Naive thymus-derived CD4-positive, alpha-beta T cell (primary cell): ENCODE data around the gene AUP1. TPM values are rescaled to one million over a fixed set of nuclear protein-coding genes. Genes with fewer than 3 reads are reported as not detected.

Experiments
- ATAC-seq: fragments of 150-1000 bp; cut with Tn5 transposase; 2 replicates; pipeline ENCODE4 v1.10.0; 2021; ENCODE audit warnings: mild to moderate bottlenecking, moderate library complexity
- CTCF ChIA-PET: fragments of 350-600 bp; sonication (Branson Sonifier 250); formaldehyde crosslinking; loops from one replicate; lab custom pipeline; 2021; ENCODE audit warnings: antibody characterized with exemption; lab: Charles Lee
- POLR2A ChIA-PET: fragments of 350-600 bp; sonication (Branson Sonifier 250); formaldehyde crosslinking; loops from one replicate; lab custom pipeline; 2021; ENCODE audit warnings: antibody characterized with exemption, inconsistent platforms; lab: Charles Lee
- DNase-seq, 9 donors: peaks; one replicate each; pipeline versions ENCODE4 v3.0.0 to v3.0.0-alpha.2; 2020 to 2022; ENCODE audit warnings: mixed read lengths in 1 of 9
- H3K27ac ChIP-seq: one replicate; pipeline ENCODE4 v1.7.0; 2013; ENCODE audit warnings: mild to moderate bottlenecking, low read depth, low read length, moderate library complexity
- H3K27me3 ChIP-seq, 2 donors: one replicate each; pipeline ENCODE4 v1.7.0; 2013; ENCODE audit warnings: low read length in 2 of 2, mild to moderate bottlenecking in 2 of 2, moderate library complexity in 2 of 2; ENCODE audit not compliant: control insufficient read depth in 2 of 2, insufficient read depth in 2 of 2
- H3K36me3 ChIP-seq, 3 experiments: 1 replicate in 2 of 3; 2 replicates in 1 of 3; pipeline ENCODE4 v1.7.0; 2013; ENCODE audit warnings: low read length in 3 of 3, mild to moderate bottlenecking in 3 of 3, moderate library complexity in 1 of 3; ENCODE audit not compliant: insufficient read depth in 3 of 3, control insufficient read depth in 2 of 3
- H3K4me1 ChIP-seq, 2 donors: one replicate each; pipeline ENCODE4 v1.7.0; 2013; ENCODE audit warnings: low read length in 2 of 2, mild to moderate bottlenecking in 2 of 2, moderate library complexity in 1 of 2; ENCODE audit not compliant: control insufficient read depth in 2 of 2, insufficient read depth in 2 of 2
- H3K4me3 ChIP-seq: 2 replicates; pipeline ENCODE4 v1.7.0; 2013; ENCODE audit warnings: mild to moderate bottlenecking, low read length
- H3K9me3 ChIP-seq, 3 experiments: 1 replicate in 2 of 3; 2 replicates in 1 of 3; pipeline ENCODE4 v1.7.0; 2013; ENCODE audit warnings: low read length in 3 of 3; ENCODE audit not compliant: control insufficient read depth in 2 of 3
- H3K27ac Mint-ChIP-seq, 9 donors: one replicate each; pipeline ENCODE4 v1.8.0; 2020 to 2022; ENCODE audit warnings: mixed read lengths in 9 of 9, mild to moderate bottlenecking in 8 of 9, moderate library complexity in 5 of 9, inconsistent platforms in 2 of 9
- H3K27me3 Mint-ChIP-seq, 5 donors: one replicate each; pipeline ENCODE4 v1.8.0; 2021 to 2022; ENCODE audit warnings: mixed read lengths in 5 of 5, mild to moderate bottlenecking in 1 of 5
- H3K36me3 Mint-ChIP-seq, 5 donors: one replicate each; pipeline ENCODE4 v1.8.0; 2020 to 2022; ENCODE audit warnings: mixed read lengths in 5 of 5, mild to moderate bottlenecking in 3 of 5, inconsistent platforms in 1 of 5
- H3K4me1 Mint-ChIP-seq, 7 donors: one replicate each; pipeline ENCODE4 v1.8.0; 2020 to 2022; ENCODE audit warnings: mixed read lengths in 7 of 7, mild to moderate bottlenecking in 3 of 7, inconsistent platforms in 1 of 7
- H3K4me3 Mint-ChIP-seq, 10 donors: one replicate each; pipeline ENCODE4 v1.8.0; 2020 to 2022; ENCODE audit warnings: mild to moderate bottlenecking in 10 of 10, mixed read lengths in 10 of 10, moderate library complexity in 6 of 10, inconsistent platforms in 2 of 10
- H3K9me3 Mint-ChIP-seq, 11 donors: one replicate each; pipeline ENCODE4 v1.8.0; 2020 to 2022; ENCODE audit warnings: mixed read lengths in 11 of 11, mild to moderate bottlenecking in 4 of 11, inconsistent platforms in 1 of 11, moderate library complexity in 1 of 11
- intact Hi-C, 2 donors: fragments of 100-400 bp; cut with micrococcal nuclease; formaldehyde crosslinking; loops; one replicate each; pipeline ENCODE4 v1.15.1; 2023
- polyA plus RNA-seq, 2 donors: library from polyadenylated mRNA; unstranded; fragments of 300-500 nt; fragmentation: Illumina TruSeq; gene quantifications; one replicate each; pipeline ENCODE4 v1.2.3, GENCODE V29; 2021
- total RNA-seq, 6 experiments: library from RNA in 5 of 6; stranded (reverse) in 5 of 6; gene quantifications; 1 replicate in 5 of 6; 2 replicates in 1 of 6; pipeline ENCODE4 v1.2.3 and lab custom pipeline; 2021 to 2026

AUP1 gene
- total and polyA plus RNA-seq, 7 experiments from 2014 or later: 69.7 to 160 (median 139) TPM

DNA sequence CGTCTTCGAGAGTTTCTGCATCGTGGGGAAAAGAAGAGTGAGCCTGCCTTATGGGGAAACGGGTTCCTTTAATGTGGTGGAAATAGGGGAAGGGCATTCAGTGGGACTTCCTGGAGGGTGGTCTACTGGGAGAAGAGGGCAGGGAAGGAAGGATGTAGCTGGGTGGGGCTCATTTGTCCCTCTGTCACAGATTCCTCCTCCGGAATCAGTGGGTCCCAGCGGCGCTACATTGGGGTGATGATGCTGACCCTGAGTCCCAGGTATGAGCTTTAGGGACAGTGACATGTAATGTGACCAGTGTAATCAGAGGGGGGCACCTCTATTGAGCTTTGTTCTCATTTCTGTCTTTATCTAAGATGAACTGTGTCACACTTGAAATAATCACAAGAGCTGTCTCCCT, 2.2 kb upstream of the AUP1 start:
- peak overlapping the region in 9 of 10 donors; percentile 17 to 98 (median 91) for H3K4me3 Mint-ChIP-seq
- H3K36me3 Mint-ChIP-seq: peaks cover 3 to 30% (median 19%) of the 10 kb centered on the region in 5 donors
- no peaks in the 10 kb centered on the region for H3K9me3 ChIP-seq
- peaks cover 25 to 44% (median 38%) of the 10 kb centered on the region in 7 donors for H3K4me1 Mint-ChIP-seq
- H3K27me3 Mint-ChIP-seq: no peaks in the 10 kb centered on the region
- DNase-seq (no peak), ATAC-seq (no peak)
- H3K27me3 ChIP-seq: no peaks in the 10 kb centered on the region
- H3K36me3 ChIP-seq: peaks cover 0 to 41% (median 2%) of the 10 kb centered on the region in 3 experiments
- no peaks in the 10 kb centered on the region for H3K9me3 Mint-ChIP-seq
- H3K4me3 ChIP-seq: no peak overlapping the region
- peak overlapping the region in 5 of 9 donors; percentile 4 to 97 (median 92) for H3K27ac Mint-ChIP-seq
- ChIA-PET CTCF (interaction anchor here (0.6 to 2.9 kb wide), 19 partner anchors 11 to 707 kb away, joined by 3 to 22 read pairs (median 5); partner anchors contain the start of genes CCDC142, INO80B, MRPL53 and PCGF1), POLR2A (interaction anchor here (0.9 to 4.2 kb wide), 7 partner anchors 15 to 73 kb away, joined by 3 to 28 read pairs (median 5); partner anchors contain the start of genes CCDC142, PCGF1, TTC31 and WBP1)
- intact Hi-C loops: loop anchor here (1.0 to 10.0 kb wide), 10 partner anchors 48 to 1299 kb away; partner anchors contain the start of genes CCT7 (in 1 of the 2), PRADC1 (in 1 of the 2), STAMBP (in 1 of the 2) and TTC31 (in 1 of the 2)
- H3K27ac ChIP-seq: no peak overlapping the region
- peaks cover 11 to 25% of the 10 kb centered on the region in 2 donors for H3K4me1 ChIP-seq

DNA sequence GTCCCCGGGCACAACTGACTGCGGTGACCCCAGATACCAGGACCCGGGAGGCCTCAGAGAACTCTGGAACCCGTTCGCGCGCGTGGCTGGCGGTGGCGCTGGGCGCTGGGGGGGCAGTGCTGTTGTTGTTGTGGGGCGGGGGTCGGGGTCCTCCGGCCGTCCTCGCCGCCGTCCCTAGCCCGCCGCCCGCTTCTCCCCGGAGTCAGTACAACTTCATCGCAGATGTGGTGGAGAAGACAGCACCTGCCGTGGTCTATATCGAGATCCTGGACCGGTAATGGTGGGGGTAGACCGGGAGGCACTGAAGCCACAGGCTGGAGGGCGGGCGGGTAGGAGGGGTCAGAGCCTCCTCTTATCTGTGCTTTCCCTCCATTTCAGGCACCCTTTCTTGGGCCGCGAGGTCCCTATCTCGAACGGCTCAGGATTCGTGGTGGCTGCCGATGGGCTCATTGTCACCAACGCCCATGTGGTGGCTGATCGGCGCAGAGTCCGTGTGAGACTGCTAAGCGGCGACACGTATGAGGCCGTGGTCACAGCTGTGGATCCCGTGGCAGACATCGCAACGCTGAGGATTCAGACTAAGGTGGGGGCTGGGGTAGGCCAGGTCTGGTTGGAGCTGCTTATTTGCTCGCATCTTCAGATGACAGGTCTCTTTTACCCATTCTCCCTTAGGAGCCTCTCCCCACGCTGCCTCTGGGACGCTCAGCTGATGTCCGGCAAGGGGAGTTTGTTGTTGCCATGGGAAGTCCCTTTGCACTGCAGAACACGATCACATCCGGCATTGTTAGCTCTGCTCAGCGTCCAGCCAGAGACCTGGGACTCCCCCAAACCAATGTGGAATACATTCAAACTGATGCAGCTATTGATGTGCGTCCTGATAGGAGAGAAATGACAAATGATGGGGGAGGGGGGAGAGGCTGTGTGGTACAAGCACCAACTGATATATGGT, 1.0 kb upstream of the AUP1 start:
- peaks cover 8 to 37% (median 26%) of the 10 kb centered on the region in 5 donors for H3K36me3 Mint-ChIP-seq

GRCh38 chr2:74528600-74529356, 728 bp downstream of the AUP1 start:
- H3K36me3 Mint-ChIP-seq: peaks cover 8 to 37% (median 26%) of the 10 kb centered on the region in 5 donors
- H3K27ac Mint-ChIP-seq: peak overlapping the region; percentile 88 to 97 (median 93)
- Histone ChIP-seq H3K9me3 (no peaks in the 10 kb centered on the region), H3K27me3 (no peaks in the 10 kb centered on the region), H3K36me3 (peaks cover 0 to 47% (median 6%) of the 10 kb centered on the region in 3 experiments), H3K4me3 (peak overlapping the region; percentile 94), H3K4me1 (peaks cover 11 to 25% of the 10 kb centered on the region in 2 donors), H3K27ac (peak overlapping the region; percentile 85)
- peak overlapping the region; percentile 91 to 98 (median 94) for H3K4me3 Mint-ChIP-seq
- H3K9me3 Mint-ChIP-seq: no peaks in the 10 kb centered on the region
- H3K4me1 Mint-ChIP-seq: peaks cover 25 to 50% (median 43%) of the 10 kb centered on the region in 7 donors
- ATAC-seq (peak; percentile 3), DNase-seq (peak in 2 of 9 donors; percentile 23 to 25)
- H3K27me3 Mint-ChIP-seq: no peaks in the 10 kb centered on the region
- intact Hi-C loops: loop anchor here (1.0 to 5.0 kb wide), 17 partner anchors 12 to 791 kb away; partner anchors contain the start of genes C2orf81 (in 2 of the 2), DOK1 (in 2 of the 2), MOB1A (in 2 of the 2) and MRPL53 (in 2 of the 2)
- POLR2A ChIA-PET: interaction anchor here (0.8 to 4.2 kb wide), 15 partner anchors 10 to 700 kb away, joined by 3 to 28 read pairs (median 4); partner anchors contain the start of genes CCDC142, PCGF1, STAMBP and TLX2
- CTCF ChIA-PET: interaction anchor here (0.7 to 2.6 kb wide), 4 partner anchors 19 to 323 kb away, joined by 3 to 19 read pairs (median 4); partner anchors contain the start of genes CCDC142 and TTC31

More for the DNA sequence above, 1.0 kb upstream of the AUP1 start:
- Histone ChIP-seq H3K27me3 (no peaks in the 10 kb centered on the region), H3K27ac (peak overlapping the region; percentile 85), H3K36me3 (peaks cover 0 to 47% (median 6%) of the 10 kb centered on the region in 3 experiments), H3K4me1 (peaks cover 11 to 25% of the 10 kb centered on the region in 2 donors), H3K9me3 (no peaks in the 10 kb centered on the region), H3K4me3 (peak overlapping the region; percentile 94)
- H3K9me3 Mint-ChIP-seq: no peaks in the 10 kb centered on the region
- H3K27ac Mint-ChIP-seq: peak overlapping the region; percentile 48 to 97 (median 92)
- H3K4me3 Mint-ChIP-seq: peak overlapping the region; percentile 91 to 98 (median 94)
- intact Hi-C loops: loop anchor here (5.0 to 10.0 kb wide), 5 partner anchors 196 to 1298 kb away; partner anchors contain the start of genes CCT7 (in 1 of the 2), PRADC1 (in 1 of the 2) and STAMBP (in 1 of the 2)
- peak; percentile 43 for ATAC-seq
- H3K4me1 Mint-ChIP-seq: peaks cover 25 to 50% (median 43%) of the 10 kb centered on the region in 7 donors
- CTCF ChIA-PET: interaction anchor here (1.3 to 2.9 kb wide), 8 partner anchors 20 to 280 kb away, joined by 3 to 22 read pairs (median 6); partner anchors contain the start of genes CCDC142, TTC31 and WBP1
- DNase-seq: peak in 6 of 9 donors; percentile 19 to 50 (median 34)
- H3K27me3 Mint-ChIP-seq: no peaks in the 10 kb centered on the region
- POLR2A ChIA-PET: interaction anchor here (0.7 to 4.2 kb wide), 15 partner anchors 14 to 702 kb away, joined by 3 to 28 read pairs (median 5); partner anchors contain the start of genes BOLA3, CCDC142, PCGF1 and STAMBP

DNA sequence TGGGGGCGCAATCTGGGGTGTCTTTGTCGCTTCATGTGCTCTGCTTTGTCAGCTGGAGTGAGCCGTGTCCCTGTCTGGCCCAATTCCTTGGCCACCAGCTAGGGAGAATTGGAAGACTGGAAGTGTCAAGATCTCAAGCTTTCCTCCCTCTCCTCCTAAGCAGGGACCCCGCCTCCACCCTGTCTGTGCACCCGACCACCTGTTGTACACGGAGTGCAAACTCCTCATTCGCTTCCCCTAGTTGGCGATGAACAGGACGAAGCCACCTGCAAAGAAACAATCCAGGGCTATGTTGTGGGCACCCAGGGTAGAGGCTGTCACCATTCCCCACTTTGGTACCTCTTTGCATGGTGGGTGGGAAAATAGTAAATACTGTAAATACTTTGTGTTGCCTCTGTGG, 1.8 kb downstream of the AUP1 start:
- Mint-ChIP-seq H3K4me3 (peak overlapping the region; percentile 91 to 98 (median 94)), H3K27ac (peak overlapping the region in 4 of 9 donors; percentile 76 to 93 (median 90)), H3K9me3 (no peaks in the 10 kb centered on the region), H3K36me3 (peaks cover 8 to 37% (median 26%) of the 10 kb centered on the region in 5 donors), H3K27me3 (no peaks in the 10 kb centered on the region), H3K4me1 (peaks cover 25 to 50% (median 43%) of the 10 kb centered on the region in 7 donors)
- peaks cover 0 to 38% (median 6%) of the 10 kb centered on the region in 3 experiments for H3K36me3 ChIP-seq
- intact Hi-C loops: loop anchor here (2.0 to 5.0 kb wide), 4 partner anchors 45 to 600 kb away; partner anchors contain the start of genes CCDC142 (in 1 of the 2), DGUOK (in 1 of the 2), INO80B (in 1 of the 2) and MTHFD2 (in 1 of the 2)
- no peaks in the 10 kb centered on the region for H3K27me3 ChIP-seq
- H3K4me3 ChIP-seq: no peak overlapping the region
- no peaks in the 10 kb centered on the region for H3K9me3 ChIP-seq
- H3K27ac ChIP-seq: no peak overlapping the region
- DNase-seq (no peak), ATAC-seq (no peak)
- POLR2A ChIA-PET: interaction anchor here (0.9 to 1.4 kb wide), 4 partner anchors 19 to 27 kb away, joined by 3 to 5 read pairs (median 4); partner anchors contain the start of genes LOXL3 and PCGF1
- peaks cover 11 to 25% of the 10 kb centered on the region in 2 donors for H3K4me1 ChIP-seq
- CTCF ChIA-PET: interaction anchor here (2.3 kb wide), 1 partner anchor 45 kb away, joined by 6 read pairs; the partner anchor contains the start of genes CCDC142 and TTC31

- intact Hi-C loops: loop anchor here in 1 of 2 donors (5.0 kb wide), 2 partner anchors 329 to 599 kb away; partner anchors contain the start of genes DGUOK and MTHFD2
- no peak for DNase-seq
- Histone ChIP-seq H3K27me3 (no peaks in the 10 kb centered on the region), H3K9me3 (no peaks in the 10 kb centered on the region), H3K27ac (no peak overlapping the region), H3K4me3 (no peak overlapping the region), H3K36me3 (peaks cover 0 to 35% (median 6%) of the 10 kb centered on the region in 3 experiments), H3K4me1 (peaks cover 11 to 23% of the 10 kb centered on the region in 2 donors)
- ChIA-PET POLR2A (interaction anchor here (0.7 to 2.0 kb wide), 11 partner anchors 9 to 789 kb away, joined by 3 to 9 read pairs (median 4); partner anchors contain the start of genes CCDC142, PCGF1, TLX2 and TPRKB), CTCF (interaction anchor here (0.6 to 2.3 kb wide), 3 partner anchors 44 to 277 kb away, joined by 3 to 6 read pairs (median 3); partner anchors contain the start of genes CCDC142 and TTC31)
- no peaks in the 10 kb centered on the region for H3K9me3 Mint-ChIP-seq
- H3K36me3 Mint-ChIP-seq: peaks cover 8 to 32% (median 21%) of the 10 kb centered on the region in 5 donors
- peaks cover 16 to 42% (median 36%) of the 10 kb centered on the region in 7 donors for H3K4me1 Mint-ChIP-seq
- H3K4me3 Mint-ChIP-seq: peak overlapping the region in 5 of 10 donors; percentile 10 to 80 (median 30)
- peaks cover 0 to 5% (median 0%) of the 10 kb centered on the region in 5 donors for H3K27me3 Mint-ChIP-seq
- peak overlapping the region in 1 of 9 donors; percentile 28 for H3K27ac Mint-ChIP-seq
- ATAC-seq: no peak
These were observed 2.8 kb downstream of the AUP1 start for GRCh38 chr2:74526649-74527230.
